Liver (tissue), 9 donors: ENCODE results near the gene NFIA. TPM values are rescaled to one million over a fixed set of nuclear protein-coding genes. Genes with fewer than 3 reads are reported as not detected.

Experiments
- DNase-seq: peaks from one replicate; pipeline ENCODE4 v3.0.0-alpha.2; 2017; ENCODE audit warnings: low spot score
- H3K27ac ChIP-seq, 2 donors: one replicate each; pipeline ENCODE4 v1.7.0; 2013; ENCODE audit warnings: inconsistent platforms in 2 of 2, low read length in 2 of 2, control low read depth in 1 of 2, low read depth in 1 of 2, mild to moderate bottlenecking in 1 of 2
- H3K27me3 ChIP-seq, 4 donors: one replicate each; pipeline versions ENCODE4 v1.6.1 to v1.7.0; 2013; ENCODE audit warnings: low read length in 3 of 4, inconsistent platforms in 1 of 4, mild to moderate bottlenecking in 1 of 4, moderate library complexity in 1 of 4; ENCODE audit not compliant: control insufficient read depth in 4 of 4, insufficient read depth in 4 of 4
- H3K36me3 ChIP-seq, 4 donors: one replicate each; pipeline versions ENCODE4 v1.6.1 to v1.7.0; 2013; ENCODE audit warnings: low read length in 3 of 4, mild to moderate bottlenecking in 3 of 4, low read depth in 1 of 4, moderate library complexity in 1 of 4; ENCODE audit not compliant: control insufficient read depth in 4 of 4, insufficient read depth in 3 of 4
- H3K4me1 ChIP-seq, 4 donors: one replicate each; pipeline versions ENCODE4 v1.6.1 to v1.7.0; 2013; ENCODE audit warnings: low read length in 3 of 4, mild to moderate bottlenecking in 3 of 4, moderate library complexity in 1 of 4; ENCODE audit not compliant: control insufficient read depth in 4 of 4, insufficient read depth in 4 of 4
- H3K4me3 ChIP-seq, 3 donors: one replicate each; pipeline versions ENCODE4 v1.6.1 to v1.7.0; 2013; ENCODE audit warnings: low read length in 3 of 3, control low read depth in 1 of 3, low read depth in 1 of 3, mild to moderate bottlenecking in 1 of 3
- H3K9ac ChIP-seq, 2 donors: one replicate each; pipeline ENCODE4 v1.7.0; 2013; ENCODE audit warnings: low read length in 2 of 2, mild to moderate bottlenecking in 2 of 2, moderate library complexity in 2 of 2, control low read depth in 1 of 2, low read depth in 1 of 2
- H3K9me3 ChIP-seq, 4 donors: one replicate each; pipeline versions ENCODE4 v1.6.1 to v1.7.0; 2013; ENCODE audit warnings: low read length in 3 of 4; ENCODE audit not compliant: control insufficient read depth in 4 of 4
- EGR1 ChIP-seq, 2 donors: IDR thresholded peaks; 2 replicates each; pipeline ENCODE4 v1.6.1; 2016 to 2018; ENCODE audit warnings: antibody characterized with exemption in 2 of 2, low read depth in 2 of 2
- FOXA1 ChIP-seq: IDR thresholded peaks from 2 replicates; pipeline ENCODE4 v1.6.1; 2016; ENCODE audit warnings: antibody characterized with exemption
- FOXA2 ChIP-seq: IDR thresholded peaks from 2 replicates; pipeline ENCODE4 v1.6.1; 2016; ENCODE audit warnings: antibody characterized with exemption
- GABPA ChIP-seq, 2 donors: IDR thresholded peaks in 1 of 2; conservative IDR thresholded peaks in 1 of 2; 2 replicates each; pipeline ENCODE4 v1.6.1; 2016; ENCODE audit warnings: antibody characterized with exemption in 2 of 2, mild to moderate bottlenecking in 1 of 2, moderate library complexity in 1 of 2
- HNF4A ChIP-seq, 2 donors: conservative IDR thresholded peaks; 2 replicates each; pipeline ENCODE4 v1.6.1; 2016; ENCODE audit warnings: antibody characterized with exemption in 2 of 2, mild to moderate bottlenecking in 2 of 2
- HNF4G ChIP-seq: IDR thresholded peaks from 2 replicates; pipeline ENCODE4 v1.6.1; 2016; ENCODE audit warnings: antibody characterized with exemption
- JUND ChIP-seq, 2 donors: IDR thresholded peaks; 2 replicates each; pipeline ENCODE4 v1.6.1; 2016; ENCODE audit warnings: antibody characterized with exemption in 2 of 2
- NR2F2 ChIP-seq: IDR thresholded peaks from 2 replicates; pipeline ENCODE4 v1.6.1; 2016; ENCODE audit warnings: antibody characterized with exemption
- RAD21 ChIP-seq, 2 donors: IDR thresholded peaks; 2 replicates each; pipeline ENCODE4 v1.6.1; 2016; ENCODE audit warnings: antibody characterized with exemption in 2 of 2, mild to moderate bottlenecking in 2 of 2
- RXRA ChIP-seq, 2 donors: IDR thresholded peaks; 2 replicates each; pipeline ENCODE4 v1.6.1; 2017 to 2018; ENCODE audit warnings: antibody characterized with exemption in 2 of 2, mild to moderate bottlenecking in 1 of 2
- SP1 ChIP-seq: IDR thresholded peaks from 2 replicates; pipeline ENCODE4 v1.6.1; 2018; ENCODE audit warnings: antibody characterized with exemption, mild to moderate bottlenecking
- TAF1 ChIP-seq: conservative IDR thresholded peaks from 2 replicates; pipeline ENCODE4 v1.6.1; 2016; ENCODE audit warnings: antibody characterized with exemption, mild to moderate bottlenecking
- YY1 ChIP-seq: IDR thresholded peaks from 2 replicates; pipeline ENCODE4 v1.6.1; 2016; ENCODE audit warnings: antibody characterized with exemption, mild to moderate bottlenecking
- WGBS: extraction: QIAGEN DNeasy Blood & Tissue Kit; methylation state at CpG from one replicate; pipeline ENCODE4 v1.1.7; 2013; 5-methylcytosine and 5-hydroxymethylcytosine counted together
- polyA plus RNA-seq, 2 donors: library from polyadenylated mRNA; stranded (reverse) in 1 of 2; unstranded in 1 of 2; fragments of 200-250 nt in 1 of 2; fragments of >200 nt in 1 of 2; fragmentation: Nextera tagmentation in 1 of 2; extraction: Ambion mirVana in 1 of 2; gene quantifications; one replicate each; pipeline versions ENCODE4 v1.2.1 to v1.2.3, GENCODE V29; 2013 to 2015
- total RNA-seq, 2 donors: library from RNA; depleted of rRNA; stranded (reverse); fragments of >200 nt; gene quantifications; one replicate each; pipeline ENCODE4 v1.2.3, GENCODE V29; 2014
- TF ChIP-seq, protein P1 (sequence below): IDR thresholded peaks from 2 replicates; pipeline ENCODE4 v1.6.1; 2016; ENCODE audit warnings: antibody characterized with exemption
- TF ChIP-seq, protein P2 (sequence below): IDR thresholded peaks from 2 replicates; pipeline ENCODE4 v1.6.1; 2016; ENCODE audit warnings: antibody characterized with exemption, mild to moderate bottlenecking
- TF ChIP-seq, protein P3 (sequence below): fragments of 150-350 bp; IDR thresholded peaks from 2 replicates; pipeline ENCODE4 v1.5.1; 2017; ENCODE audit warnings: improper control_type of control experiment, low read depth, low read length; ENCODE audit not compliant: missing input control
- TF ChIP-seq, protein P4 (sequence below): IDR thresholded peaks from 2 replicates; pipeline ENCODE4 v1.6.1; 2016; ENCODE audit warnings: antibody characterized with exemption
- TF ChIP-seq, protein P5 (sequence below): IDR thresholded peaks from 2 replicates; pipeline ENCODE4 v1.6.1; 2016; ENCODE audit warnings: antibody characterized with exemption
- donor health status: healthy.
- donor health status: healthy.
- donor health status: healthy.
- donor health status: healthy.
- donor health status: healthy.

NFIA gene
- total and polyA plus RNA-seq, 4 donors, result 6.8 to 53.7 (median 22.2) TPM

DNA sequence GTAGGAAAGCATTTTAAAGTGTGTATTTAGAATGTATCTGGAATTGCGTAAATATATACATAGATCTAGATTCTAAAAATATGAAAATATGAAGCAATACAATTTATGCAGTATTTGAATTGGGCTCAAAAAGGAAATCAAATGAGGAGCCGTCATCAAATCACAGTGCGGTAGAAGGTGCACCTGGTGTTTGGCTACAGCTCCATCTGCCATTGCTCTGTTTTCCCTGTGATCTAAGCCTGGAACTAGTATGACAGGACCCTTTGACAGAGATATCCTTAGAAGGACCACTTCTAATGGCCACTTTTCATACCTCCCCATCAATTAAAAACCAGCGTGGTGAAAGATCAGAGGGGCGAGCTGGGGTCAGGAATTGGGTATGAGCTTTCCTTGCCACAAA, 202.6 kb downstream of the NFIA start:
- H3K9me3 ChIP-seq, result no peaks in the 10 kb centered on the region
- no peaks in the 10 kb centered on the region for H3K36me3 ChIP-seq
- peaks cover 0 to 7% (median 5%) of the 10 kb centered on the region in 4 donors for H3K4me1 ChIP-seq
- TF ChIP-seq RAD21 (IDR thresholded peaks at IDR 0.05), result no peak
- TF ChIP-seq GABPA (IDR thresholded peaks at IDR 0.05 in 1 of 2, conservative IDR thresholded peaks at IDR 0.05 in 1 of 2), result no peak
- TF ChIP-seq, protein P1, sequence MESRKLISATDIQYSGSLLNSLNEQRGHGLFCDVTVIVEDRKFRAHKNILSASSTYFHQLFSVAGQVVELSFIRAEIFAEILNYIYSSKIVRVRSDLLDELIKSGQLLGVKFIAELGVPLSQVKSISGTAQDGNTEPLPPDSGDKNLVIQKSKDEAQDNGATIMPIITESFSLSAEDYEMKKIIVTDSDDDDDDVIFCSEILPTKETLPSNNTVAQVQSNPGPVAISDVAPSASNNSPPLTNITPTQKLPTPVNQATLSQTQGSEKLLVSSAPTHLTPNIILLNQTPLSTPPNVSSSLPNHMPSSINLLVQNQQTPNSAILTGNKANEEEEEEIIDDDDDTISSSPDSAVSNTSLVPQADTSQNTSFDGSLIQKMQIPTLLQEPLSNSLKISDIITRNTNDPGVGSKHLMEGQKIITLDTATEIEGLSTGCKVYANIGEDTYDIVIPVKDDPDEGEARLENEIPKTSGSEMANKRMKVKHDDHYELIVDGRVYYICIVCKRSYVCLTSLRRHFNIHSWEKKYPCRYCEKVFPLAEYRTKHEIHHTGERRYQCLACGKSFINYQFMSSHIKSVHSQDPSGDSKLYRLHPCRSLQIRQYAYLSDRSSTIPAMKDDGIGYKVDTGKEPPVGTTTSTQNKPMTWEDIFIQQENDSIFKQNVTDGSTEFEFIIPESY, result no peak
- TF ChIP-seq HNF4G, result no peak
- TF ChIP-seq JUND (IDR thresholded peaks at IDR 0.05), result no peak
- TF ChIP-seq YY1, result no peak
- no peak for TF ChIP-seq RXRA (IDR thresholded peaks at IDR 0.05)
- TF ChIP-seq, protein P2, sequence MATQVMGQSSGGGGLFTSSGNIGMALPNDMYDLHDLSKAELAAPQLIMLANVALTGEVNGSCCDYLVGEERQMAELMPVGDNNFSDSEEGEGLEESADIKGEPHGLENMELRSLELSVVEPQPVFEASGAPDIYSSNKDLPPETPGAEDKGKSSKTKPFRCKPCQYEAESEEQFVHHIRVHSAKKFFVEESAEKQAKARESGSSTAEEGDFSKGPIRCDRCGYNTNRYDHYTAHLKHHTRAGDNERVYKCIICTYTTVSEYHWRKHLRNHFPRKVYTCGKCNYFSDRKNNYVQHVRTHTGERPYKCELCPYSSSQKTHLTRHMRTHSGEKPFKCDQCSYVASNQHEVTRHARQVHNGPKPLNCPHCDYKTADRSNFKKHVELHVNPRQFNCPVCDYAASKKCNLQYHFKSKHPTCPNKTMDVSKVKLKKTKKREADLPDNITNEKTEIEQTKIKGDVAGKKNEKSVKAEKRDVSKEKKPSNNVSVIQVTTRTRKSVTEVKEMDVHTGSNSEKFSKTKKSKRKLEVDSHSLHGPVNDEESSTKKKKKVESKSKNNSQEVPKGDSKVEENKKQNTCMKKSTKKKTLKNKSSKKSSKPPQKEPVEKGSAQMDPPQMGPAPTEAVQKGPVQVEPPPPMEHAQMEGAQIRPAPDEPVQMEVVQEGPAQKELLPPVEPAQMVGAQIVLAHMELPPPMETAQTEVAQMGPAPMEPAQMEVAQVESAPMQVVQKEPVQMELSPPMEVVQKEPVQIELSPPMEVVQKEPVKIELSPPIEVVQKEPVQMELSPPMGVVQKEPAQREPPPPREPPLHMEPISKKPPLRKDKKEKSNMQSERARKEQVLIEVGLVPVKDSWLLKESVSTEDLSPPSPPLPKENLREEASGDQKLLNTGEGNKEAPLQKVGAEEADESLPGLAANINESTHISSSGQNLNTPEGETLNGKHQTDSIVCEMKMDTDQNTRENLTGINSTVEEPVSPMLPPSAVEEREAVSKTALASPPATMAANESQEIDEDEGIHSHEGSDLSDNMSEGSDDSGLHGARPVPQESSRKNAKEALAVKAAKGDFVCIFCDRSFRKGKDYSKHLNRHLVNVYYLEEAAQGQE, result no peak
- TF ChIP-seq NR2F2, result no peak
- no peak for TF ChIP-seq TAF1
- TF ChIP-seq, protein P3, sequence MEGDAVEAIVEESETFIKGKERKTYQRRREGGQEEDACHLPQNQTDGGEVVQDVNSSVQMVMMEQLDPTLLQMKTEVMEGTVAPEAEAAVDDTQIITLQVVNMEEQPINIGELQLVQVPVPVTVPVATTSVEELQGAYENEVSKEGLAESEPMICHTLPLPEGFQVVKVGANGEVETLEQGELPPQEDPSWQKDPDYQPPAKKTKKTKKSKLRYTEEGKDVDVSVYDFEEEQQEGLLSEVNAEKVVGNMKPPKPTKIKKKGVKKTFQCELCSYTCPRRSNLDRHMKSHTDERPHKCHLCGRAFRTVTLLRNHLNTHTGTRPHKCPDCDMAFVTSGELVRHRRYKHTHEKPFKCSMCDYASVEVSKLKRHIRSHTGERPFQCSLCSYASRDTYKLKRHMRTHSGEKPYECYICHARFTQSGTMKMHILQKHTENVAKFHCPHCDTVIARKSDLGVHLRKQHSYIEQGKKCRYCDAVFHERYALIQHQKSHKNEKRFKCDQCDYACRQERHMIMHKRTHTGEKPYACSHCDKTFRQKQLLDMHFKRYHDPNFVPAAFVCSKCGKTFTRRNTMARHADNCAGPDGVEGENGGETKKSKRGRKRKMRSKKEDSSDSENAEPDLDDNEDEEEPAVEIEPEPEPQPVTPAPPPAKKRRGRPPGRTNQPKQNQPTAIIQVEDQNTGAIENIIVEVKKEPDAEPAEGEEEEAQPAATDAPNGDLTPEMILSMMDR, result no peak
- TF ChIP-seq FOXA1, result no peak
- no peak for TF ChIP-seq EGR1 (IDR thresholded peaks at IDR 0.05; ENCODE audit: low read depth in 2 of 2)
- TF ChIP-seq, protein P4, sequence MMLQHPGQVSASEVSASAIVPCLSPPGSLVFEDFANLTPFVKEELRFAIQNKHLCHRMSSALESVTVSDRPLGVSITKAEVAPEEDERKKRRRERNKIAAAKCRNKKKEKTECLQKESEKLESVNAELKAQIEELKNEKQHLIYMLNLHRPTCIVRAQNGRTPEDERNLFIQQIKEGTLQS, result no peak
- TF ChIP-seq, protein P5, sequence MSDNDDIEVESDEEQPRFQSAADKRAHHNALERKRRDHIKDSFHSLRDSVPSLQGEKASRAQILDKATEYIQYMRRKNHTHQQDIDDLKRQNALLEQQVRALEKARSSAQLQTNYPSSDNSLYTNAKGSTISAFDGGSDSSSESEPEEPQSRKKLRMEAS, result no peak
- TF ChIP-seq FOXA2, result no peak
- no peak for TF ChIP-seq HNF4A (conservative IDR thresholded peaks at IDR 0.05)
- no peak for TF ChIP-seq SP1
- no peak overlapping the region for H3K4me3 ChIP-seq
- no peaks in the 10 kb centered on the region for H3K27me3 ChIP-seq
- WGBS, result 96% methylated on average over 5 of the region's 5 CpGs
- no peak for DNase-seq
- no peak overlapping the region for H3K27ac ChIP-seq
- no peak overlapping the region for H3K9ac ChIP-seq
